ENCODE data around the gene C11orf52. TPM values are rescaled to one million over a fixed set of nuclear protein-coding genes. Genes with fewer than 3 reads are reported as not detected.

Gene C11orf52
- total RNA-seq, 1 experiment from 2014 or later = 4.0 TPM

DNA sequence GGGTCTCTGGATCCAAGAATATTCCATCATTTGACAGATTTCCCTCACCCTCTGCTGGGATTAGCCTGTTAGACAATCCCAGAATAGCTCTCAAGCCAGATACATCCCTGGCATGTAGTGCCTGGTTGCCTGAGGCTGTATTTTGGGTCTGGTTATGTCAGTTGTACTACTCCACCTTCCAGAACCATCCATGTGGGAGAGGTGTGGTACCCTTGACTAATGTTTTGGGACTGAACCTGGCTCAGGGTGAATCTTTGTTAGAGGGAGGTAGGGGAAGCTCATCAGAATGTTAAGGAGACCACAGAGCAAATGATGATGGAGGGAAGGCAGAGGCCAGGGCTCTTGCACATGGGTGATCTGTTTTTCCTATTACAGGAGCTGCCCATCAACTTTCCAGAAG lies 5.2 kb downstream of the C11orf52 start:
- Histone ChIP-seq H3K27me3 (ENCODE audit: insufficient read depth, low read length) (no peaks in the 10 kb centered on the region), H3K14ac (ENCODE audit: insufficient read depth, low read length) (no peak overlapping the region), H2BK20ac (ENCODE audit: low read depth, low read length, poor library complexity, severe bottlenecking) (no peak overlapping the region), H2BK5ac (ENCODE audit: insufficient read length, low read length) (no peak overlapping the region), H3K79me2 (ENCODE audit: insufficient read depth, low read length) (no peaks in the 10 kb centered on the region), H4K5ac (ENCODE audit: insufficient read length, low read depth, low read length) (no peak overlapping the region), H3K56ac (ENCODE audit: insufficient read length, low read depth, low read length) (no peak overlapping the region), H3K23ac (ENCODE audit: insufficient read length, low read depth, low read length) (no peak overlapping the region), H3K9ac (ENCODE audit: extremely low read depth, insufficient read length, low read length) (no peak overlapping the region), H2BK15ac (ENCODE audit: low read depth, low read length) (no peak overlapping the region), H3K79me1 (ENCODE audit: insufficient read depth, low read depth, low read length, poor library complexity, severe bottlenecking) (no peaks in the 10 kb centered on the region), H3K27ac (ENCODE audit: insufficient read length, low read depth, low read length) (no peak overlapping the region), H4K20me1 (ENCODE audit: control insufficient read depth, insufficient read depth, insufficient read length) (no peaks in the 10 kb centered on the region), H2BK12ac (ENCODE audit: insufficient read length, low read depth, low read length) (no peak overlapping the region), H2BK120ac (ENCODE audit: low read depth, low read length, poor library complexity, severe bottlenecking) (no peak overlapping the region), H3K9me3 (ENCODE audit: control insufficient read depth, low read depth, low read length) (no peaks in the 10 kb centered on the region), H3K23me2 (ENCODE audit: insufficient read length, low read depth, low read length, poor library complexity, severe bottlenecking) (peaks cover 5% of the 10 kb centered on the region), H2AFZ (ENCODE audit: low read length) (no peak overlapping the region), H4K8ac (replicated peaks; ENCODE audit: insufficient read length, low read depth, low read length) (no peak overlapping the region), H3K4me1 (ENCODE audit: insufficient read depth, low read length) (peaks cover 3% of the 10 kb centered on the region; the same call in 1 of the 2 replicates), H3K4me2 (ENCODE audit: insufficient read depth, insufficient read length, low read length) (no peak overlapping the region), H3K4ac (ENCODE audit: low read depth, low read length) (no peak overlapping the region), H3T11ph (ENCODE audit: low read length) (no peak overlapping the region), H4K91ac (ENCODE audit: insufficient read length, low read depth, low read length) (no peak overlapping the region), H3K18ac (ENCODE audit: insufficient read length, low read depth, low read length) (no peak overlapping the region), H2AK5ac (ENCODE audit: insufficient read length, low read length) (no peak overlapping the region)
- no peaks in the 10 kb centered on the region for H3K36me3 Mint-ChIP-seq (ENCODE audit: insufficient read depth in 1 of 3, low read depth in 3 of 3)
- TF ChIP-seq, protein P1, sequence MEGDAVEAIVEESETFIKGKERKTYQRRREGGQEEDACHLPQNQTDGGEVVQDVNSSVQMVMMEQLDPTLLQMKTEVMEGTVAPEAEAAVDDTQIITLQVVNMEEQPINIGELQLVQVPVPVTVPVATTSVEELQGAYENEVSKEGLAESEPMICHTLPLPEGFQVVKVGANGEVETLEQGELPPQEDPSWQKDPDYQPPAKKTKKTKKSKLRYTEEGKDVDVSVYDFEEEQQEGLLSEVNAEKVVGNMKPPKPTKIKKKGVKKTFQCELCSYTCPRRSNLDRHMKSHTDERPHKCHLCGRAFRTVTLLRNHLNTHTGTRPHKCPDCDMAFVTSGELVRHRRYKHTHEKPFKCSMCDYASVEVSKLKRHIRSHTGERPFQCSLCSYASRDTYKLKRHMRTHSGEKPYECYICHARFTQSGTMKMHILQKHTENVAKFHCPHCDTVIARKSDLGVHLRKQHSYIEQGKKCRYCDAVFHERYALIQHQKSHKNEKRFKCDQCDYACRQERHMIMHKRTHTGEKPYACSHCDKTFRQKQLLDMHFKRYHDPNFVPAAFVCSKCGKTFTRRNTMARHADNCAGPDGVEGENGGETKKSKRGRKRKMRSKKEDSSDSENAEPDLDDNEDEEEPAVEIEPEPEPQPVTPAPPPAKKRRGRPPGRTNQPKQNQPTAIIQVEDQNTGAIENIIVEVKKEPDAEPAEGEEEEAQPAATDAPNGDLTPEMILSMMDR (conservative IDR thresholded peaks at IDR 0.05) = no peak
- peaks cover 31 to 35% of the 10 kb centered on the region in 2 experiments for H3K4me1 Mint-ChIP-seq
- peak overlapping the region in 1 of 3 experiments; percentile 5; a peak in 2 of 7 replicates for H3K27ac Mint-ChIP-seq
- no peaks in the 10 kb centered on the region for H3K27me3 Mint-ChIP-seq (ENCODE audit: low read depth)
- no peaks in the 10 kb centered on the region for H3K9me3 Mint-ChIP-seq
- no peak for DNase-seq
- no peak overlapping the region for H3K4me3 Mint-ChIP-seq

Data from H9 (cell line).